GM12892 (cell line): ENCODE data around the gene GALK1.
"Not testable (repeated sequence)": the region's sequence is repeated elsewhere in the genome, so short reads cannot be mapped to it uniquely, and the experiment has no call there.

Experiments
- POLR2A ChIP-seq: IDR thresholded peaks from 2 replicates; pipeline ENCODE4 v1.6.1; 2011; ENCODE audit warnings: low read depth, low read length, control low read depth
- POLR2AphosphoS5 ChIP-seq: IDR thresholded peaks from 2 replicates; pipeline ENCODE4 v1.6.1; 2011; ENCODE audit warnings: low read depth, low read length, control low read depth
- TAF1 ChIP-seq: IDR thresholded peaks from 2 replicates; pipeline ENCODE4 v1.6.1; 2011; ENCODE audit warnings: low read depth, mild to moderate bottlenecking, control low read depth, low read length, borderline replicate concordance

- not testable (repeated sequence) for TF ChIP-seq POLR2AphosphoS5, POLR2A, TAF1
Observed at GRCh38 chr17:75810756-75811155, 45.8 kb upstream of the GALK1 start.
